ENCODE data around the gene UBE2L6.

The UBE2L6 gene

GRCh38 chr11:57527056-57527631 lies 40.3 kb downstream of the UBE2L6 start:
- peak; percentile 52 for DNase-seq

GRCh38 chr11:57523419-57523818 lies 44.1 kb downstream of the UBE2L6 start:
- DNase-seq: no peak

- DNase-seq: no peak
Measured at GRCh38 chr11:57521116-57521515, 46.4 kb downstream of the UBE2L6 start.

GRCh38 chr11:57516061-57516443 lies 51.4 kb downstream of the UBE2L6 start:
- no peak for DNase-seq

GRCh38 chr11:57515332-57516060 lies 52.0 kb downstream of the UBE2L6 start, which contains the start of gene SLC43A1:
Gene SLC43A1 (minus strand): TSS chr11:57515702. CDS start chr11:57514111, 1,591 bp downstream.
- DNase-seq: no peak

GRCh38 chr11:57514538-57515331 lies 52.7 kb downstream of the UBE2L6 start:
- no peak for DNase-seq

- no peak for DNase-seq
Measured at GRCh38 chr11:57513911-57514537, 53.4 kb downstream of the UBE2L6 start.

- no peak for DNase-seq
Measured at GRCh38 chr11:57513452-57513795, 54.0 kb downstream of the UBE2L6 start.

GRCh38 chr11:57512646-57513451 lies 54.6 kb downstream of the UBE2L6 start:
- DNase-seq: no peak

- no peak for DNase-seq
Measured at GRCh38 chr11:57511741-57512430, 55.6 kb downstream of the UBE2L6 start.

- no peak for DNase-seq
Measured at GRCh38 chr11:57508341-57509170, 58.9 kb downstream of the UBE2L6 start.

- no peak for DNase-seq
Measured at GRCh38 chr11:57506522-57506921, 61.0 kb downstream of the UBE2L6 start.

- DNase-seq: no peak
Measured at GRCh38 chr11:57504511-57504910, 63.0 kb downstream of the UBE2L6 start.

- no peak for DNase-seq
Measured at GRCh38 chr11:57502870-57503269, 64.6 kb downstream of the UBE2L6 start.

- no peak for DNase-seq
Measured at GRCh38 chr11:57502376-57502775, 65.1 kb downstream of the UBE2L6 start.

- DNase-seq: no peak
Measured at GRCh38 chr11:57501953-57502352, 65.5 kb downstream of the UBE2L6 start.
